Pons (tissue), 1 donor: ENCODE measurements around the gene RANBP3L.
"Not testable (repeated sequence)": the region's sequence is repeated elsewhere in the genome, so short reads cannot be mapped to it uniquely, and the experiment has no call there.

Experiments used
- DNase-seq: peaks from one replicate; pipeline ENCODE4 v3.0.0-alpha.2; 2016; ENCODE audit warnings: low spot score

Gene RANBP3L, protein sequence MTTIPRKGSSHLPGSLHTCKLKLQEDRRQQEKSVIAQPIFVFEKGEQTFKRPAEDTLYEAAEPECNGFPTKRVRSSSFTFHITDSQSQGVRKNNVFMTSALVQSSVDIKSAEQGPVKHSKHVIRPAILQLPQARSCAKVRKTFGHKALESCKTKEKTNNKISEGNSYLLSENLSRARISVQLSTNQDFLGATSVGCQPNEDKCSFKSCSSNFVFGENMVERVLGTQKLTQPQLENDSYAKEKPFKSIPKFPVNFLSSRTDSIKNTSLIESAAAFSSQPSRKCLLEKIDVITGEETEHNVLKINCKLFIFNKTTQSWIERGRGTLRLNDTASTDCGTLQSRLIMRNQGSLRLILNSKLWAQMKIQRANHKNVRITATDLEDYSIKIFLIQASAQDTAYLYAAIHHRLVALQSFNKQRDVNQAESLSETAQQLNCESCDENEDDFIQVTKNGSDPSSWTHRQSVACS

DNA sequence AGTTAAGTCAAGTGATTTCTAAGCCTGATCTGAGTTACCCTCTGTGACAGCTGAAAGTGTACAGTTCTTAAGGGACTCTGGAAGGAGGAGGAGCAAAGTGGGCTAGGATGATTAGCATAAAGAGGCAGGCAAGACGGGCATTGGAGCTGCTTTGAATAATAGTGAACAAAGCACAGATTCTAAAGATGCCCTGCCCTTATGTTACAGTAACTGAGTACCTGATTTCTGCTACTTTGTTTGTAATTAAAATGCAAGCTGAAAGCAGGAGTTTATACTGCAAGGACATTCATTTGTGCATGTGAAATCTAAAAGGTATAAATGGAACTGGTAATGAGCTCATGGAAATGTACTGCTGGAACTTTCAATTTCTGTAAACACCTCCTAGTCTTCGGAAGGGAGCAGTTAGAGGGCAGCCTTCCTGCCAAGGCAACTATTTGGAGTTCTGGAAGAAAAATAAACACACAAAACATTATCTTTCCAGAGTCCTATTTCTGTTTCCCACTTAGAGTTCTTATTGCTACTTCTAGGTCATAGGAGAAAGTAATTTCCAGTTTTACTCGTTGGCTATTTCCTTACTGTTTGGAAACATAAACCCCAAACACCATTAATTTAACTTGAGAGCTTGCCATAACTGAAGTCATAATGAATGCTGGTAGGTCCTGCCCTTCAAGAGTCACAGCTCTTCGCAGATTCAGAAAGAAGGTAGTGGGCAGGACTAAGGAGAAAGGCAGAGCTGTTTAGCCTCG is at the start of gene RANBP3L:
RANBP3L (minus strand) TSS at position 45 of the 746 bp plus-strand sequence. CDS start 486 bp downstream, outside the sequence.
- DNase-seq: peak; percentile 62

DNA sequence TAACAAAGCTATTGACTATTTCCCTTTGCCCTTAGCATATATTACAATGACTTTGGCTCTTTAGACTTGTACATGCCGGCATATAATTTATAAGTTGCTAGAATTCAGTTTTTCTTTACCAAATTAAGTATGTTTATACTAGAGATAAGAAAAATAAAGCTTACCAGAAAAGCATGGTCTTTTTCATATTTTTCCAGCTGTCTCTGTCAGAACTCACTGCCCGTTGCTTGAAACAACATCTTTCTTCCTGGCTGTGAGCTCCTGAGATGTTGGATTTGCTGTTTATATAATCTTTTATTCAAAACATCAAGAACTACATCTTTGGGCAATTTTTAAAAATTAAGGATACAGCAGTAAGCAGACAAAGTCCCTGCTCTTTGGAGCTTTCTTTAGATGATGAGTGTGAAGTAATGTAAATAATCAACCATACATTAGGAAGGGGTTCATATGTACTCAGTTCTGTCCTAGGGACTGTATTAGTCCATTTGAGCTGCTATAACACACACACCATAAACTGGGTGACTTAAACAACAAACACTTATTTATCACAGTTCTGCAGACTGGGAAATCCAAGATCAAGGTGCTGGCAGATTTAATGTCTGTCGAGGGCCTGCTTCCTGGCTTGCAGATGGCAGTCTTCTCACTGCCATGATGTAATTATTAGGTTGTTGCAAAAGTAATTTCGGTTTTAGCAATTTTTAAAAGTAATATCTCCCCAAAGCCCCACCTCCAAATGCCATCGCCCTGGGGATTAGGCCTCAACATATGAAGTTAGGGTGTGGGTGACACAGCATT is 45.4 kb upstream of the RANBP3L start:
- DNase-seq: no peak

DNA sequence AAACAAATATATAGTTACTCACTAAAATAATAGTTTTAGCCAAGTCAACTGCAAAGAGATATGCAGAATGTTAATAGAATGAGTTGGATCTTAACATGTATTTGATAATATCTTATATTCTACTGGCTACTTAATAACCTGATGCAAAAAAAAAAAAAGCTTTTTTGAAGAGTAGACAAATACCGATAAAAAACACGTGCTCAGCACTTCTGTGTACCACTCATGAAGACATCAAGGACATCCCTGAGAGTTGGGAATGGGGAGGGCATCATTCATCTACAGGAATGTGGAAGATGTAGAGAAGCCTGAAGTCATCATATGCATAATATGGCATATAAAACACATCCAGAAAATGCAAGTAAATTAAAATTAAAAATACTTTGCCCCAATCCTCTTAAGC is 43.2 kb upstream of the RANBP3L start:
- no peak for DNase-seq

DNA sequence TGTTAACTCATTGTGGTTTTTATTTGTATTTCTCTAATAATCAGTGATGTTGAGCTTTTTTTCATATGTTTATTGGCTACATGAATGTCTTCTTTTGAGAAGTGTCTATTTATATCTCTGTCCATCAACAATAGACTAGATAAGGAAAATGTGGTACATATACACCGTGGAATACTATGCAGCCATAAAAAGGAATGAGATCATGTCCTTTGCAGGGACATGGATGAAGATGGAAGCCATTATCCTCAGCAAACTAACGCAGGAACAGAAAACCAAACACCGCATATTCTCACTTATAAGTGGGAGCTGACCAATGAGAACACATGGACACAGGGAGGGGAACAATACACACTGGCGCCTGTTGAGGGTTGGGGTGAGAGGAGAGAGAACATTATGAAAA is 40.0 kb upstream of the RANBP3L start:
- DNase-seq: not testable (repeated sequence)

DNA sequence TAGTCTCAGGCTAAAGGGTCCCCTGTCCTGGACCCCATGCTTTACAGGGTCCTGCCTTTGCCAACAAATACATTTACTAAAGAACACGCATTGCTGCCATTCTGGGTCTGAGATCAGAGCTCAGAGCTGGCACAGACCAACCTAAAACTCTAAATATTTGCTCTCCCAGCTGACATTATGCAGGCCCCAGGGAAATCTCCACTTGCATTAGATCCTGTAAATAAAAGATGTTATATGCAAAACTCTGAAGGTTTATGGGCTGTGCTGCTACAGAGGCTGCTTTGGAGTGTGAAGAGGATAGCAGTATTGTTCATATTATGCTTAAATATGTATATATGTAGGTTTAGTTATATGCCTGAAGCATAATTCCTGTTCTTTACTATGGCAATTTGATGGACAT is 35.9 kb upstream of the RANBP3L start:
- no peak for DNase-seq

DNA sequence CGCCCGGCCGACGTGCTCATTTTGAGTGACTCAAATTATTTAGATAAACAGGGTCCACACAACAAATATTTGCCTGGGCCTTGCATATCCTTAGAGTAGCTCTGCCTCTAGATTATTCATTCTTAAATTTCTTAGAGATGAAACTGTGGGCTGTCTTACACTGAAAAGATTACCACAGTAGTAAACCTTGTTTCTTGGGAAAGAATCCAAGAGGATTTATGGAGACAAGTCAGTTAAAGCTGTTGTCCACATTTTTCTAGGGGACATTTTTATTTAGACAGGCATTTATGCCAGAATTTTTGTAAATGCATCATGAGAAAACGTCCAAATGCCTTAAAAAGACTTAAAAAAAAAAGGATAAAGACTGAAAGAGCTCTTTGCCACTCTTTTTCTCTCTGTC is 32.6 kb upstream of the RANBP3L start:
- DNase-seq: no peak

DNA sequence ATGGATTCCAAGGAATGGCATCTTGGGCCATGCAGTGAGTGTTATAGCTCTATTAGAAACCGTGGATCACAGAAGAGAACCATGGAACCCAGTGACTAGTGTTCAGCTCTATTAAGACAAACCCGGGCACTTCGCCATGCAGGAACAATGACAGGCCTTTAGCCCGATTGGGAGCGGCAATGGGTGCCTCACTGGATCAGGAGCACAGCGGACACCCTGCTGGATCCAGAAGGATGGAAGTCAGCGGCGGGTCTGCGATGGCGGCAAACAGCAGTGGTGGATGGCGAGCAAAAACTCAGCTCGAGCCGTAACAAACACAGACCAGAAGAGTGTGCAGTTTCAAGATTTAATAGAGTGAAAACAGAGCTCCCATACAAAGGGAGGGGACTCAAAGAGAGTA is 31.0 kb upstream of the RANBP3L start:
- DNase-seq: not testable (repeated sequence)

DNA sequence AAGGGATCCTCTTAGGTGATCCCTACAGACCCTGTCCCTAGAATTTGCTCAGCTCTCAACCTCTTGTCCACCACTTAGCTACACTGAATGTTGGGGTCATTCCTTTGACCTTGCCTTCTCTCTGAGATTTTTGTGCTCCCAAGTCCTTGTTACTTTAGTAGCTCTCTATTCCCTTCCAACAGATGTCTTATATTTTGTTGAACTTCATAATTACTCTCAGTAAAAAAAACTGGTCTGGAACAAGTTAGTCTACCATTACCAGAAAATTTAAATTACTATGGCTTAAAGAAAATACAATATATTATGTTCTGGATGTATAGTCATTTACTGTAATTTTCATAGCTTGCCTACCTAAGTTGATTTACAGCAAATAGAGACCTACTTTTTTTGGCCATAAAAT is 23.5 kb upstream of the RANBP3L start:
- DNase-seq: no peak

DNA sequence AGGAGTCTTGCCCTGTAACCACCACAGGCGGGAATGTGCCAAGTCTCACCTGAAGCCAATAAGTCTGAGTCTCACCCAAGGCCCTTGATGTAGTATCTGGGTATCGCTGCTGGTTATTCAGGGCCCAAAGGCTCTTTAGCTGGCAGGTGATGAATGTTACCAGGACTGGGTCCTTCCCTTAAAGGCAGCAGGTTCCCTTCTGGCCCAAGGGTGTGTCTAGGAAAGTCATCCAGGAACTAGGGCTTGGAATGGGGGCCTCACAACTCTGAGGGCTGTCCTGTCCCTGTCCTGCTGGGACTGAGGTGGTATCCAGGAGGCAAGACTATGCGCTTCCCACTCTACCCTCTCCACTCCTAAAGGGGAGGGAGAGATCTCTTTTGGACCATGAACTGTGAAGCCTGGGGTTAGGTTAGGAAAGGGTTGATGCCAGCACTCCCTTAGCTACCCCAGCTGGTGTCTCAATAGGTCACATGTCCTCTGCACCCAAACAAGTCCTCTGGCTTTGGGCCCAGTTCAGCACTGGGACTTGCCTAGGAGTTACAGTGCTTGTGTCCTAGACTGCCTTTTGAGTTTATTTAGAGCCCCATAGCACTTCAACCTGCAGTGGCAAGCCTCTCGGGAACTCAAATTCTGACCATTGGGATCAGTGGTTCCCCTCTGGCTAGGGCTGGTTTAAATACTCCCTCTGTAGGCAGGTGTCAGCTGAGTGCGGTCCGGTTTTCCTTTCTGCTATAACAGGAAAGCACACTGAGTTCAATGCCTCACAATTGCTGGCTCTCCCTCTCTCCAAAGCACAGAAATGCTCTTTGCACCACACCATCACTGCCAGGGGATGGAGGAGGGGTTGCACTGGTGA is 22.5 kb upstream of the RANBP3L start:
- peak; percentile 13 for DNase-seq

DNA sequence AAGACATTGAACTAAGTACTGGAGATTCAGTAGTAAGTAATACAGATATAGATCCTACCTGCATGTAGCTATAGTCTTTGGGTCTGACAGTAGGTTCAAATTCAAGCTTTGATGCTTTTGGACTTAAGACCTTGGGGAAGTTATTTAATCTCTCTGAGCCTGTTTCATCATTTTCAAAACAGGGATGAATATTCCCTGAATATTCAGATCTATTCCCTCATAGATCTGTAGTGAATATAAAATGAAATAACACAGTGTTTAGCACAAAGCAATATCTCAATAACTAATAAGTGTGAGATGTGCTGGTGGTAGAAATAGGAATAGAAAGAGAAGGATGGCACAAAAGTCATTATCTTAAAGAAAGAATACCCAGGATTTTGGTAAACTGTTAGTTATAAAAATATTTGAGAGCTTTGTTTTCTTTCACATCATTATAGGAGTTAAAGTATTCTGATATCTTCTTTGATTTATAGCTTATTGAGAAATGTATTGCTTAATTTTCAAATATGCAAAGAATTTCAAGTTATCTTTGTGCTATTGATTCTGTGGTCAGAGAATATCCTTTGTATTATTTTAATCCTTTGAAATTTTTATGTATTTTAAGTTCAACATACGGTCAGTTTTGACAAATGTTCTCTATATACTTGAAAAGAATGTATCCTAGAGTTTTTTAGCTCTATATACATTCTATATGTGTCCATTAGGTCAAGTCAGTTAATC is 11.4 kb upstream of the RANBP3L start:
- no peak for DNase-seq

DNA sequence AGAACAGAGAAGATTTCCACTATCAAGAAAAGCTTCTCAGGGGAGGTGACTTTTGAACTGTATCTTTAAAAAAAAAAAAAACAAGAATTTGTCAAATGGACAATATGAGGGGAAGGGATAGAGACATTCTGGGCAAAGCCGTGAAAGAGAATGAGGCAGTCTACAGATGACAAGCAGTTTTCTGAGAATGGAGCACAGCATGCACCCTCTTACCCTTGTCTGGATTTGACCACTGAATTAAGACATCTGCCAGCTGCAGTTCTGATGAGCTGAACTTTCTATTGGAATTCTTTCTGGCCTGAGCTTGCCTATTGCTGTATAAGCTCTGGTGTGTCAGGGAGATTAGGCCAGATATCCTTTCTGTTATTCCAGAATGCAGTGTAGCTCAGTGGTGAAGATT is 10.3 kb upstream of the RANBP3L start:
- no peak for DNase-seq

DNA sequence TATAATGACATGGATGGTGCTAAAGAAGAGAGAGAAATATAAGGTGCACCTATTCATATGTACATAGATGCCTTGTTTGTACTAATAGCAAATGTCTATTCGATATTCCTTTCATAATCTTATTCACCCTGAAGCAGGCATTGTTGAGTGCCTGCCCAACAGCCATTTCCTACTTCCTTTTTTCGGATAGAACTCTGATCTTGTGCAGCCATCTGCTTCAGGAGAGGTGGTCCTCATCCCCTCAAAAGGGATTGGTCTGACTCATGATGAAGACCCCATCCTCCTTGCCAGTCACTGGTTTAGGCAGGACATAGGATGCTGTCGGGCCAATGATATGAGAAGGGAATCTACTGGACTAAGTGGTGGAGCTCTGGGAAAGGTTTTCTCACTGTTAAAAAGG is 8.4 kb upstream of the RANBP3L start:
- DNase-seq: no peak

DNA sequence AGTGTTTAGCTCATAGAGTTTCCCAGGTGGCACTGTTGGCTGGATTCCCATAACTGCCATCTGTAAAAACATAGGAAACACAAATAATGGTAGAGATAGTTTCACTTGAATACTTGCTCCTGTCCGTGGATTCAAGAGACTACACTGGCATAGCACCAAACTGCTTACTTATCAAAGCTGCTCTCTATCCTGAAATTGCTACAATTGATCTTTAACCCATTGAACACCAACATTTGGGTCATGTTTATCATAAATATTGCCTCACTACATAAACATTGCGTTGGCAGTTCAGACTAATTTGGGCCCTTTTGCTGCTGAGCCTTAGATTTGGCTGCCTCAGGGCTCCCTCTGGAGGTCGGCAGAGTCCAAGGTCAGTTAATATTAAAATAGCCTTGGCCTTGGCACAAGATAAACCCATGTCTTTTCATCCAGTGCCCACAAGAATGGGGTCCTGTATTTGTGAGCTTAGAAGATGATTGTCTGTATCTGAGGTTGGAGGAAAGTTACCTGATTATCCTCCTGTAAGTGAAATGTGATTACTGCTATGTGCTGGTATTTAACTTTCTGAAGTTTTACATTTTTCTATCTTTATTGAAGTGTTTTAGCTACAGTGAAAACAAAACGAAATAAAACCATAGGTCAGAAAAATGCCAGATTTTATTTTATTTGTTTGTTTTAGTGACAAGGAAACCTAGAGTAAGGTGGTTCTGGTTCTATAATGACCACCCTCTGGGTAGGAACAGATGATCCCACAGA is 4.0 kb upstream of the RANBP3L start:
- DNase-seq: peak; percentile 69

DNA sequence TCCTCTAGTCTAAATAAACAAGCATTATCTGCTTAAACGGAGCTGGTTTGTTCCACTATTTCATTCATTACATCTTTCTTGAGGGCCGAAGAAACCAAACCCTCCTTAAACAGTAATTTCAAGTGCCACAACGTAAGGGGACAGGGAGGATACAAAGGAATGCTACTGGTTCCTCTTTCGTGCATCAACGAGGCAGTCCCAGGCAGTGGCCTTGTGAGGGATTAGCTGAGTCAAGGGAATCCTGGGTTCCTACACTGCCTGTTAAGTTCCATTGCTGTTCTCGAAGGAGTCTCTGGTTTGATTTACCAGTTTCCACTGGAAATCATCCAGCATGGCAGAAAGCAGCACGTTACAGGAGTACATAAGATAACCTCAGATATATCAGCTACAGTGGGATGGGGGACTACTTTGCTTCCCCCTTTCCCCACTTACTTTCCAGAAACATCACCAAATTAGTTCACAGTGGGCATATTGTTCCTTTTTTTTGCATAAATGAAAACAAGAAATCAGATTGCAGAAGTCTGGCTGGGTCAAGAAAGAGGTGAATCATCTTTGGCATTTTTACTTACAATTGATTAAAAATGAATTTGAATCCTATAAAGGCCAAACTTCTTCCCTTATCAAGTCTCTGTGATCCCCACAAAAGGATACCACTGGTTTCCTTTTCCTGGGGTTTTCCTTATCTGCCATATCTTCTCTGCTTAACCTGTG is 2.5 kb upstream of the RANBP3L start:
- DNase-seq: no peak

DNA sequence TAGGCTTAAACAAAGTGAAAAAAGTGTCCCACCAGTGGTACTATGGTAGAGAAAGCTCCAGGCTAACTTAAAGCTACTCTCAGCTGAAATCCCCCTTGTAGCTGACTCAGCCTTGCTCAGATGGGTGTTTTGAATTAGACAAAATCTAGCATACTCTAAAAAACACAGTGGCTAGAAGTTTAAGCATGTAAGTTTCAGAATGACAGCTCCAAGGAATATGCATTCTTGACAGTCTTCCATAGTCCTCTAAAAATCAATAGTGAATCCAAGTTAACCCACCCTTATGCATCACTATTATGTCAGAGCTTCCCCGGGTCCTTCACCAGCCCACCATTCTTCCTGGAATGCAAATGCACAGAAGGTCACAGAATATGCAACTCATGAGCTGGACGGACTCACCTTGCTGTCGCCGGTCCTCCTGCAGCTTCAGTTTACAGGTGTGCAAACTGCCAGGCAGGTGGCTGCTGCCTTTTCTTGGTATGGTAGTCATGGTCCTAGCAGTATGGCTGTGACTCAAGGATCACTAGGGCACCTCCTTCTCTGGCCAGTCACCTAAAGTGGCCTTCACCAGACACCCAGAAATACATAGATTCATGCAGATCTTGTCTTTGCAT is 668 bp downstream of the RANBP3L start:
- no peak for DNase-seq

DNA sequence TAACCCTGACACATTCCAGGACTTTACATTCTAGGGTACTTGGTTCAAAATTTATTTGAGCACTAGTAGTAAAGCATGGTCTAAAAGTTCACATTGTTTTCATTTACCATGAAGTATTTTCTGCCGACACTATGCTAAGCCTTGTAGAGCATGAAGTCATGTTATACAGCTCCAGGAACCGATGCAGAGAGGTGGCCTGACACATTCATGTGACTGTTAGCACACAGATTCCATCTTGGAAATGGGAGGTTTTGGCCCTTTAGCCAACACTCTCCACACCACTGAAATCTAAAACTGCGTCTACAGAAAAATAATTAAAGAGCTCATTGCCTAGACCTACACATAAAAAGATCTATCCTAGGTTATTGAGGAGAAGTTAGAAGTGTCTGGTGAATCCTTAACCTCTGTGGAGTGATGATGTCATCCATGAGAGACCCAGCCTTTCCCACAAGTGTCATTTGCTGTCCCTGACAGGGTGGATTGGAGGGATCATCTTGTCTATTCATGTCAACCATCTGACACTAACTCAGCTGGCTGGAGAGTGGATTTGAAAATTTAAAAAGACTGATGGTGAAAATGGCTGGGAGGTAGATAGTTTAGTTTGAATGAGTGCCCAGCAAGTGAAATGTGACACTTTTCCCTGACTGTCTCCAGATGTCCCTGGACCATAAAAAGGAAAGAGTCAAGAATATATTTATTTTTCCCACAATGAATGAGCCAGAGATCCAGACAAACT is 1.3 kb downstream of the RANBP3L start:
- no peak for DNase-seq

DNA sequence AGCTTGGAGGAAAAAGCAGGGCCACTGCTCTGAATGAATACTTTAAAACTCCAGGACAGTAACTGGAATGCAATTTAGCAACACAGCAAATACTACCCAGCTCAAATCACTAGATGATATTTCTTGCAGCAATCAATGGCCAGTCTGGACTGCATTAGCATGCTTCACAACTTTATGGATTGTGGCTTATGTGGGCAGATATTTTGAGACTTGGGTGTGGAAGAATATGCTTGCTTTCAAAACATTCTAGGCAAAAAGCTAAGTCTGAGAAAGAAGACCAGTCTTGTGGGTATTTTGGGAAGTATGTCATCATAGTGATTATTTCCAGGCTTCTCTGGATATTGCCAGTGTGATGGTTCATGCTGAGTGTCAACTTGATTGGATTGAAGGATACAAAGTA is 3.1 kb downstream of the RANBP3L start:
- no peak for DNase-seq

DNA sequence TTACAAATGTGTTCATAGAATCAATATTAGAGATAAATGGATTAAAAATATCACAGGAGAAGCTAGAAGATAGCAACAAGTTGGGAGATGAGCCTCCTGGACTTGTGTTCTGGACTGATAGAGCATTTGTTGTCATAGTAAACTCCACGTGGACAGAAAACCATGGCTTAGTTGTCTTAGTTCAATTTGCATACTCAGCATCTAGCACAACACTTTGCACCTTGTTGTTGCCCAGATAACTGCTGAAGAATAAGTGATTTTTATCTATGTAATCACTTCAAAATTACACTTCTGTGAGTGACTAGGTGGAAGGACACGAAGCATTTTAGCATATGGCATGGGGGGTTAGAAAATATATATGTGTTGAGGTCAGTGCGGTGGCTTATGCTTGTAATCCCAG is 4.0 kb downstream of the RANBP3L start:
- no peak for DNase-seq
